Glutamatergic neuron (in vitro differentiated cells): ENCODE results near the gene RAB3GAP1. TPM values are rescaled to one million over a fixed set of nuclear protein-coding genes. Genes with fewer than 3 reads are reported as not detected.
"Not testable (repeated sequence)": the region's sequence is repeated elsewhere in the genome, so short reads cannot be mapped to it uniquely, and the experiment has no call there.

ENCODE experiments used
- DNase-seq: peaks from one replicate; pipeline ENCODE4 v3.0.0; 2022
- H3K27ac Mint-ChIP-seq: one replicate; pipeline ENCODE4 v1.8.0; 2020; ENCODE audit warnings: mild to moderate bottlenecking, mixed read lengths, inconsistent platforms; ENCODE audit not compliant: unreplicated experiment
- H3K27me3 Mint-ChIP-seq: one replicate; pipeline ENCODE4 v1.8.0; 2020; ENCODE audit warnings: mild to moderate bottlenecking, moderate library complexity, mixed read lengths, inconsistent platforms; ENCODE audit not compliant: unreplicated experiment
- H3K36me3 Mint-ChIP-seq: one replicate; pipeline ENCODE4 v1.8.0; 2020; ENCODE audit warnings: mild to moderate bottlenecking, mixed read lengths, inconsistent platforms; ENCODE audit not compliant: unreplicated experiment
- H3K4me1 Mint-ChIP-seq: one replicate; pipeline ENCODE4 v1.8.0; 2020; ENCODE audit warnings: mild to moderate bottlenecking, low read depth, mixed read lengths, inconsistent platforms; ENCODE audit not compliant: unreplicated experiment
- H3K4me3 Mint-ChIP-seq: one replicate; pipeline ENCODE4 v1.8.0; 2020; ENCODE audit warnings: mild to moderate bottlenecking, mixed read lengths, inconsistent platforms; ENCODE audit not compliant: unreplicated experiment
- H3K9me3 Mint-ChIP-seq: one replicate; pipeline ENCODE4 v1.8.0; 2020; ENCODE audit warnings: mild to moderate bottlenecking, moderate library complexity, mixed read lengths, inconsistent platforms; ENCODE audit not compliant: unreplicated experiment
- total RNA-seq: library from RNA; stranded (reverse); fragmentation: NEBNext Ultra II Directional; extraction: Animal tissue kit (Norgen Biotek cat#: 25700); gene quantifications from one replicate; pipeline ENCODE4 v1.2.1, GENCODE V29; 2021; ENCODE audit not compliant: unreplicated experiment
- TF ChIP-seq, protein P1 (sequence below): fragments of 200-600 bp; sonication (generic); IDR thresholded peaks from one replicate; pipeline ENCODE4 v1.5.0; 2021; ENCODE audit not compliant: partially characterized antibody, unreplicated experiment

Gene RAB3GAP1
- total RNA-seq, 1 donor from 2014 or later = 30.7 TPM

DNA sequence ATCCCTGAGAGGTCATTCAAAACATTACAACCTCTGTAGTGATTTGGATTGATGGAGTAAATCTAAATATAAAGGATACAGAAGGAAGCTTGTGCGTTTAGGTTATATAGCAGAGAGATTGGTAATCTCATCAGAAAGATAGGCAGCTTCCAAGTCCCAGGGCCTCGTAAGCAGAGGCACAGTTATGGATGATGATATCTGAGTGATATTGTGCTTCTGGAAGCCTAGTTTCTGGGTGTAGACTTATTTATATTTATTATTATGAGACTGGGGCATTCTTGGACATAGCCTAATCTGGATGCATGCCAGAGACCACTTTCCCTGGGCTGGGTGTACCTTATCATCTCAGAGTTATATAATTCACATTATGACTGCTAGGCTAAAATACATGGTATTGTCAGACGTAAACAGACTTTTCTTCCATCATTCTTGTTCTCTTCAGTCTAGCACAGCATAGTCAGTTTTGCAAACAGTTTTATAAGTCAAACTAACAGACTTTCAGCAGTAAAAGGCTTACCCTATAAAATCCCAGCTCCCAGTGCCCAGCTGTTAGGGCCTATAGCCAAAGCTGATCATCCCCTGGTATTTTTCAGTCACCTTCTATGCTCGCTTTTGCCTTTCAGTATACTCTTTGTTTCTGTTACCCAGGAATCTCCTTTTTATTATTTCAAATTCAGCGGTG, 47.9 kb downstream of the RAB3GAP1 start:
- Mint-ChIP-seq H3K27me3 (no peaks in the 10 kb centered on the region), H3K9me3 (peaks cover 10% of the 10 kb centered on the region), H3K4me3 (no peak overlapping the region), H3K4me1 (no peaks in the 10 kb centered on the region), H3K27ac (no peak overlapping the region), H3K36me3 (peaks cover 21% of the 10 kb centered on the region)
- TF ChIP-seq, protein P1, sequence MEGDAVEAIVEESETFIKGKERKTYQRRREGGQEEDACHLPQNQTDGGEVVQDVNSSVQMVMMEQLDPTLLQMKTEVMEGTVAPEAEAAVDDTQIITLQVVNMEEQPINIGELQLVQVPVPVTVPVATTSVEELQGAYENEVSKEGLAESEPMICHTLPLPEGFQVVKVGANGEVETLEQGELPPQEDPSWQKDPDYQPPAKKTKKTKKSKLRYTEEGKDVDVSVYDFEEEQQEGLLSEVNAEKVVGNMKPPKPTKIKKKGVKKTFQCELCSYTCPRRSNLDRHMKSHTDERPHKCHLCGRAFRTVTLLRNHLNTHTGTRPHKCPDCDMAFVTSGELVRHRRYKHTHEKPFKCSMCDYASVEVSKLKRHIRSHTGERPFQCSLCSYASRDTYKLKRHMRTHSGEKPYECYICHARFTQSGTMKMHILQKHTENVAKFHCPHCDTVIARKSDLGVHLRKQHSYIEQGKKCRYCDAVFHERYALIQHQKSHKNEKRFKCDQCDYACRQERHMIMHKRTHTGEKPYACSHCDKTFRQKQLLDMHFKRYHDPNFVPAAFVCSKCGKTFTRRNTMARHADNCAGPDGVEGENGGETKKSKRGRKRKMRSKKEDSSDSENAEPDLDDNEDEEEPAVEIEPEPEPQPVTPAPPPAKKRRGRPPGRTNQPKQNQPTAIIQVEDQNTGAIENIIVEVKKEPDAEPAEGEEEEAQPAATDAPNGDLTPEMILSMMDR = no peak
- DNase-seq = no peak

GRCh38 chr2:135103843-135104242, 51.8 kb downstream of the RAB3GAP1 start:
- DNase-seq = no peak
- Mint-ChIP-seq H3K4me1 (no peaks in the 10 kb centered on the region), H3K27ac (no peak overlapping the region), H3K36me3 (peaks cover 22% of the 10 kb centered on the region), H3K4me3 (no peak overlapping the region), H3K27me3 (no peaks in the 10 kb centered on the region), H3K9me3 (peaks cover 12% of the 10 kb centered on the region)
- TF ChIP-seq, protein P1 = no peak

GRCh38 chr2:135105513-135106316, 53.6 kb downstream of the RAB3GAP1 start:
- H3K9me3 Mint-ChIP-seq = peaks cover 12% of the 10 kb centered on the region
- not testable (repeated sequence) for H3K4me1 Mint-ChIP-seq, DNase-seq, H3K27ac Mint-ChIP-seq, H3K4me3 Mint-ChIP-seq, H3K27me3 Mint-ChIP-seq
- H3K36me3 Mint-ChIP-seq = peaks cover 22% of the 10 kb centered on the region

GRCh38 chr2:135113322-135113721, 61.2 kb downstream of the RAB3GAP1 start:
- Mint-ChIP-seq H3K4me3 (no peak overlapping the region), H3K9me3 (peaks cover 5% of the 10 kb centered on the region), H3K36me3 (peaks cover 7% of the 10 kb centered on the region), H3K4me1 (no peaks in the 10 kb centered on the region), H3K27me3 (peaks cover 1% of the 10 kb centered on the region), H3K27ac (no peak overlapping the region)
- TF ChIP-seq, protein P1 = no peak
- no peak for DNase-seq

DNA sequence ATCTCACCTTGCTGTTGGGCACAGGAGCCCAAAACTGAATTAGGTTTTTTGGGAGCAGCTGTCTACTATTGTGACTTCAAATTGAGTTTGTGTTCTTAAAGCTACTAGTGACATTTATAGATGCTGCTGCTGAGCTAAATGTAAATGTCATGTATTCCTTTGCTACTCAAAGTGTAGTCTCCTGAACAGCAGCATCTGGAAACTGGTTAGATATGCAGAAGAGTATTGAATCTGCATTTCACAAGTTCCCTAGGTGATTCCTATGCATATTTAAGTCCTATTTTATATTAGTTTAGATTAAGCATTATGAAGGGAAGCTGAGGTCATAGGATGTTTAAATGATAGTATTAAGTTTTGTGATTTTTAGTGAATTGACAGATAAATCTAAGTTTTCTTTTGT, 67.5 kb downstream of the RAB3GAP1 start:
- no peak overlapping the region for H3K4me3 Mint-ChIP-seq
- DNase-seq = no peak
- no peaks in the 10 kb centered on the region for H3K4me1 Mint-ChIP-seq
- H3K9me3 Mint-ChIP-seq = peaks cover 5% of the 10 kb centered on the region
- peaks cover 7% of the 10 kb centered on the region for H3K36me3 Mint-ChIP-seq
- H3K27ac Mint-ChIP-seq = no peak overlapping the region
- TF ChIP-seq, protein P1 = no peak
- peaks cover 1% of the 10 kb centered on the region for H3K27me3 Mint-ChIP-seq
